HCT116 (cell line): ENCODE results near the gene NFATC1. TPM values are rescaled to one million over a fixed set of nuclear protein-coding genes. Genes with fewer than 3 reads are reported as not detected.

Experiments
- ATAC-seq: fragments of 200-7000 bp; cut with Tn5 transposase; 2 replicates; pipeline ENCODE4 v1.9.1; 2020; ENCODE audit warnings: mild to moderate bottlenecking, moderate library complexity
- BruUV-seq: library from RNA; stranded (reverse); fragments of 400-500 nt; replicated peaks from 2 replicates; lab custom pipeline; 2021; lab: Mats Ljungman, UMichigan
- CTCF ChIA-PET: fragments of 300-600 bp; sonication (Branson Sonifier 250); formaldehyde crosslinking; loops from one replicate; lab custom pipeline; 2021; ENCODE audit warnings: antibody characterized with exemption; lab: Charles Lee
- POLR2A ChIA-PET: fragments of 300-600, 350-600 bp; sonication (Branson Sonifier 250); formaldehyde crosslinking; loops from one replicate; lab custom pipeline; 2021; ENCODE audit warnings: antibody characterized with exemption; lab: Charles Lee
- RAD21 ChIA-PET, 2 experiments: fragments of 300-600 bp; sonication (Branson Sonifier 250); formaldehyde crosslinking; loops; one replicate each; lab custom pipeline; 2023; ENCODE audit warnings: low total read pairs in 2 of 2; ENCODE audit not compliant: uncharacterized antibody in 2 of 2, unreplicated experiment in 2 of 2, low non-redundant PET in 1 of 2; lab: Charles Lee
- DNase-seq: peaks from one replicate; pipeline ENCODE4 v3.0.0-alpha.2; 2010; ENCODE audit warnings: low read depth, low spot score
- H2AFZ ChIP-seq: fragments of 200-600 bp; shearing (Covaris generic), sonication (generic); 2 replicates; pipeline ENCODE4 v1.6.1; 2017; ENCODE audit warnings: low read depth, mixed run types, mixed read lengths, antibody characterized with exemption, low read length; ENCODE audit not compliant: poor library complexity, severe bottlenecking
- H3K27ac ChIP-seq: 2 replicates; pipeline ENCODE4 v1.5.1; 2012; ENCODE audit warnings: low read depth, low read length
- H3K27me3 ChIP-seq: fragments of 200-600 bp; sonication (generic); 2 replicates; pipeline ENCODE4 v1.6.1; 2016; ENCODE audit warnings: mixed run types, low read length, mixed read lengths; ENCODE audit not compliant: insufficient read depth
- H3K36me3 ChIP-seq, 2 experiments: fragments of 200-500 bp in 1 of 2; fragments of 200-600 bp in 1 of 2; sonication (Bioruptor generic) in 1 of 2; sonication (generic) in 1 of 2; 2 replicates each; pipeline versions ENCODE4 v1.5.1 to v1.6.1; 2014 to 2016; ENCODE audit warnings: low read length in 2 of 2, inconsistent platforms in 1 of 2, mixed read lengths in 1 of 2, mixed run types in 1 of 2; ENCODE audit not compliant: insufficient read depth in 2 of 2, control insufficient read depth in 1 of 2
- H3K4me1 ChIP-seq, 2 experiments: fragments of 200-600 bp in 1 of 2; sonication (generic) in 1 of 2; 2 replicates each; pipeline versions ENCODE4 v1.5.1 to v1.6.1; 2012 to 2017; ENCODE audit warnings: low read length in 2 of 2, inconsistent platforms in 1 of 2, mild to moderate bottlenecking in 1 of 2, mixed read lengths in 1 of 2, mixed run types in 1 of 2, moderate library complexity in 1 of 2; ENCODE audit not compliant: insufficient read depth in 2 of 2, control insufficient read depth in 1 of 2
- H3K4me2 ChIP-seq: fragments of 200-600 bp; sonication (generic); 2 replicates; pipeline ENCODE4 v1.6.1; 2017; ENCODE audit warnings: mixed run types, low read length, mixed read lengths
- H3K4me3 ChIP-seq, 2 experiments: fragments of 200-600 bp in 1 of 2; sonication (generic) in 1 of 2; replicated peaks in 1 of 2; 2 replicates each; pipeline ENCODE4 v1.5.1; 2011 to 2016; ENCODE audit warnings: low read length in 2 of 2, control low read depth in 1 of 2, low read depth in 1 of 2, mild to moderate bottlenecking in 1 of 2, mixed read lengths in 1 of 2, mixed run types in 1 of 2
- H3K79me2 ChIP-seq: fragments of 200-600 bp; sonication (generic); 2 replicates; pipeline ENCODE4 v1.6.1; 2017; ENCODE audit warnings: mild to moderate bottlenecking, mixed run types, low read length, moderate library complexity, mixed read lengths; ENCODE audit not compliant: insufficient read depth
- H3K9ac ChIP-seq: fragments of 200-600 bp; sonication (generic); 2 replicates; pipeline ENCODE4 v1.6.1; 2016; ENCODE audit warnings: low read length, mixed read lengths
- H3K9me2 ChIP-seq: fragments of 200-600 bp; sonication (generic), shearing (Covaris generic); 2 replicates; pipeline ENCODE4 v1.6.1; 2017; ENCODE audit warnings: mixed run types, mild to moderate bottlenecking, moderate library complexity; ENCODE audit not compliant: insufficient read depth
- H3K9me3 ChIP-seq, 2 experiments: fragments of 200-500 bp in 1 of 2; fragments of 200-600 bp in 1 of 2; sonication (Bioruptor generic) in 1 of 2; sonication (generic) in 1 of 2; 2 replicates each; pipeline ENCODE4 v1.6.1; 2014 to 2017; ENCODE audit warnings: low read length in 2 of 2, mixed read lengths in 2 of 2, inconsistent platforms in 1 of 2, low read depth in 1 of 2, mild to moderate bottlenecking in 1 of 2, mixed run types in 1 of 2, moderate library complexity in 1 of 2; ENCODE audit not compliant: control insufficient read depth in 1 of 2, insufficient read depth in 1 of 2
- H4K20me1 ChIP-seq: fragments of 200-600 bp; sonication (generic), shearing (Covaris generic); 2 replicates; pipeline ENCODE4 v1.6.1; 2017; ENCODE audit warnings: mixed run types, mild to moderate bottlenecking, moderate library complexity; ENCODE audit not compliant: insufficient read depth
- JUND ChIP-seq: IDR thresholded peaks from 2 replicates; pipeline ENCODE4 v1.6.1; 2012
- MAX ChIP-seq: IDR thresholded peaks from 2 replicates; pipeline ENCODE4 v1.6.1; 2012
- POLR2AphosphoS5 ChIP-seq: IDR thresholded peaks from 2 replicates; pipeline ENCODE4 v1.6.1; 2011; ENCODE audit warnings: mild to moderate bottlenecking, low read depth, low read length, moderate library complexity
- REST ChIP-seq: IDR thresholded peaks from 2 replicates; pipeline ENCODE4 v1.6.1; 2012; ENCODE audit warnings: low read depth
- SP1 ChIP-seq: IDR thresholded peaks from 2 replicates; pipeline ENCODE4 v1.6.1; 2012; ENCODE audit warnings: low read depth
- YY1 ChIP-seq: IDR thresholded peaks from 2 replicates; pipeline ENCODE4 v1.6.1; 2011; ENCODE audit warnings: low read length, low read depth, moderate library complexity, mild to moderate bottlenecking; ENCODE audit not compliant: insufficient replicate concordance; ENCODE audit errors: extremely low read depth
- intact Hi-C: fragments of 100-400 bp; cut with micrococcal nuclease; formaldehyde crosslinking; loops from 2 replicates; pipeline ENCODE4 v1.10.0; 2022
- total RNA-seq: library from RNA; stranded (reverse); gene quantifications from one replicate; pipeline ENCODE4 v1.2.1, GENCODE V29; 2021; ENCODE audit not compliant: unreplicated experiment

The NFATC1 gene
- total RNA-seq, 1 experiment from 2014 or later = 20.8 TPM

GRCh38 chr18:79465392-79465991 lies 69.8 kb downstream of the NFATC1 start (continued):
- TF ChIP-seq REST = no peak

GRCh38 chr18:79466591-79466990 lies 70.9 kb downstream of the NFATC1 start:
- H3K4me2 ChIP-seq = no peak overlapping the region
- no peak overlapping the region for H3K9ac ChIP-seq
- no peaks in the 10 kb centered on the region for H3K9me2 ChIP-seq
- no peak for DNase-seq
- no peak overlapping the region for H2AFZ ChIP-seq
- no peaks in the 10 kb centered on the region for H3K36me3 ChIP-seq
- intact Hi-C loops = no loop called here
- no peaks in the 10 kb centered on the region for H3K79me2 ChIP-seq
- no peaks in the 10 kb centered on the region for H3K27me3 ChIP-seq
- no peaks in the 10 kb centered on the region for H3K9me3 ChIP-seq
- no peaks in the 10 kb centered on the region for H3K4me1 ChIP-seq
- no peak for TF ChIP-seq POLR2AphosphoS5
- TF ChIP-seq MAX = no peak
- TF ChIP-seq SP1 = no peak
- no peak for TF ChIP-seq YY1
- TF ChIP-seq JUND = no peak
- ChIA-PET RAD21 (no interaction called here), CTCF (no interaction called here), POLR2A (no interaction called here)
- no peak overlapping the region for H3K27ac ChIP-seq
- no peak for ATAC-seq
- no peaks in the 10 kb centered on the region for H4K20me1 ChIP-seq
- BruUV-seq = no TSS peak
- no peak overlapping the region for H3K4me3 ChIP-seq
